K562 (cell line): ENCODE measurements around the gene MAMDC4. TPM values are rescaled to one million over a fixed set of nuclear protein-coding genes. Genes with fewer than 3 reads are reported as not detected.

Experiments
- CTBP1 ChIP-seq: fragments of 450-650 bp; IDR thresholded peaks from 2 replicates; pipeline ENCODE4 v1.6.1; 2016; ENCODE audit warnings: borderline replicate concordance
- DACH1 ChIP-seq: fragments of 450-650 bp; IDR thresholded peaks from 2 replicates; pipeline ENCODE4 v1.6.1; 2018; ENCODE audit not compliant: partially characterized antibody
- E2F6 ChIP-seq, 2 experiments: IDR thresholded peaks; 2 replicates each; pipeline ENCODE4 v1.6.1; 2011; ENCODE audit warnings: borderline replicate concordance in 1 of 2, control low read depth in 1 of 2, low read depth in 1 of 2, low read length in 1 of 2, mild to moderate bottlenecking in 1 of 2, mixed read lengths in 1 of 2, moderate library complexity in 1 of 2; ENCODE audit not compliant: insufficient read depth in 1 of 2, insufficient read length in 1 of 2, poor library complexity in 1 of 2, severe bottlenecking in 1 of 2; ENCODE audit errors: extremely low read depth in 1 of 2
- GATAD2A ChIP-seq: fragments of 450-650 bp; IDR thresholded peaks from 2 replicates; pipeline ENCODE4 v1.6.1; 2017
- GMEB1 ChIP-seq: fragments of 250-450 bp; sonication (Bioruptor Pico); IDR thresholded peaks from 2 replicates; pipeline ENCODE4 v1.4.0; 2020; ENCODE audit warnings: mild to moderate bottlenecking
- HNRNPLL ChIP-seq: fragments of 200-400 bp; formaldehyde crosslinking; IDR thresholded peaks from 2 replicates; pipeline ENCODE4 v1.6.1; 2017; ENCODE audit warnings: low read length, low read depth, mild to moderate bottlenecking; ENCODE audit not compliant: poor library complexity, severe bottlenecking
- HOMEZ ChIP-seq: fragments of 250-450 bp; sonication (Bioruptor Pico); IDR thresholded peaks from 2 replicates; pipeline ENCODE4 v1.4.0; 2020; ENCODE audit warnings: mild to moderate bottlenecking, moderate library complexity
- KLF1 ChIP-seq: fragments of 450-650 bp; IDR thresholded peaks from 2 replicates; pipeline ENCODE4 v1.6.1; 2016; ENCODE audit warnings: missing genetic modification characterization, missing compliant biosample characterization
- MLLT1 ChIP-seq, 2 experiments: fragments of 450-650 bp; IDR thresholded peaks; 2 replicates each; pipeline ENCODE4 v1.6.1; 2016
- MNT ChIP-seq, 2 experiments: fragments of 450-650 bp; conservative IDR thresholded peaks; 2 replicates each; pipeline ENCODE4 v1.6.1; 2017; ENCODE audit warnings: mild to moderate bottlenecking in 2 of 2, moderate library complexity in 2 of 2
- MTA1 ChIP-seq: fragments of 450-650 bp; IDR thresholded peaks from 2 replicates; pipeline ENCODE4 v1.6.1; 2017; ENCODE audit warnings: borderline replicate concordance
- PBX2 ChIP-seq, 2 experiments: IDR thresholded peaks in 1 of 2; conservative IDR thresholded peaks in 1 of 2; 2 replicates each; pipeline ENCODE4 v1.6.1; 2016; ENCODE audit warnings: low read depth in 2 of 2, mild to moderate bottlenecking in 1 of 2, missing compliant biosample characterization in 1 of 2, missing genetic modification characterization in 1 of 2, moderate library complexity in 1 of 2
- PHF20 ChIP-seq: fragments of 450-650 bp; IDR thresholded peaks from 2 replicates; pipeline ENCODE4 v1.6.1; 2018; ENCODE audit not compliant: partially characterized antibody
- PHF21A ChIP-seq: fragments of 450-650 bp; IDR thresholded peaks from 2 replicates; pipeline ENCODE4 v1.6.1; 2017; ENCODE audit warnings: low read depth, borderline replicate concordance
- RBM22 ChIP-seq: fragments of 200-400 bp; formaldehyde crosslinking; IDR thresholded peaks from 2 replicates; pipeline ENCODE4 v1.6.1; 2018; ENCODE audit warnings: low read length, low read depth; ENCODE audit not compliant: poor library complexity, severe bottlenecking
- polyA plus RNA-seq, 8 experiments: library from polyadenylated mRNA; depleted of rRNA in 4 of 8; stranded (reverse) in 5 of 8; unstranded in 3 of 8; fragments of >200 nt; fragmentation: Nextera tagmentation in 2 of 8; fragmentation: Illumina TruSeq in 1 of 8; extraction: Ambion mirVana in 2 of 8; extraction: Trizol in 1 of 8; gene quantifications; 2 replicates each; pipeline versions ENCODE4 v1.2.1 to v1.2.3, GENCODE V29; 2011 to 2014; ENCODE audit warnings: inconsistent platforms in 1 of 8, missing spikeins in 1 of 8
- total RNA-seq, 7 experiments: library from RNA; depleted of rRNA in 6 of 7; stranded (reverse); fragments of >200 nt in 6 of 7; fragmentation: Illumina TruSeq in 2 of 7; extraction: Trizol in 2 of 7; gene quantifications; 2 replicates each; pipeline versions ENCODE4 v1.2.1 to v1.2.3, GENCODE V29; 2011 to 2021; ENCODE audit warnings: low replicate concordance in 1 of 7

Gene MAMDC4
- total and polyA plus RNA-seq, 9 of the 15 experiments (the other 6 are each of a cell fraction or from before 2014, with no cell fraction given): 0.03 to 10.8 (median 1.5) TPM

- TF ChIP-seq GMEB1: peak; percentile 76
- TF ChIP-seq GATAD2A: 0 out of 2 replicates have a peak, but pooled peaks have one; percentile 49
- peak; percentile 21; the same call in 1 of the 2 replicates for TF ChIP-seq KLF1 (tag)
- no peak for TF ChIP-seq RBM22
- peak; percentile 77 for TF ChIP-seq HNRNPLL
- TF ChIP-seq MLLT1 (IDR thresholded peaks at IDR 0.05): peak in 1 of 2 experiments; percentile 97; a peak in 2 of 4 replicates
- TF ChIP-seq MNT (conservative IDR thresholded peaks at IDR 0.05): peak; percentile 77 to 89
- peak; percentile 76 for TF ChIP-seq PHF20
- peak; percentile 99 for TF ChIP-seq CTBP1
- TF ChIP-seq DACH1: no peak
- TF ChIP-seq MTA1: peak; percentile 71; the same call in 1 of the 2 replicates
- TF ChIP-seq HOMEZ (CRISPR knock-in tag): peak; percentile 60; the same call in 1 of the 2 replicates
- TF ChIP-seq PBX2 (CRISPR knock-in tag; IDR thresholded peaks at IDR 0.05; ENCODE audit: low read depth): peak; percentile 96
- TF ChIP-seq PBX2 (tag; conservative IDR thresholded peaks at IDR 0.05; ENCODE audit: low read depth): peak; percentile 97
- TF ChIP-seq E2F6 (IDR thresholded peaks at IDR 0.05; ENCODE audit: borderline replicate concordance in 1 of 2, extremely low read depth in 1 of 2, insufficient read depth in 1 of 2, insufficient read length in 1 of 2, low read depth in 1 of 2, low read length in 1 of 2, poor library complexity in 1 of 2, severe bottlenecking in 1 of 2): peak in 1 of 2 experiments; percentile 80
- peak; percentile 81; the same call in 1 of the 2 replicates for TF ChIP-seq PHF21A
Measured at GRCh38 chr9:136885950-136886578, 33.9 kb downstream of the MAMDC4 start, which contains the start of gene TRAF2 (continued).
